HCT116 (cell line): Measurements from ENCODE around the gene TRPM1. TPM values are rescaled to one million over a fixed set of nuclear protein-coding genes. Genes with fewer than 3 reads are reported as not detected.

Source experiments
- ATAC-seq: fragments of 200-7000 bp; cut with Tn5 transposase; 2 replicates; pipeline ENCODE4 v1.9.1; 2020; ENCODE audit warnings: mild to moderate bottlenecking, moderate library complexity
- BruUV-seq: library from RNA; stranded (reverse); fragments of 400-500 nt; replicated peaks from 2 replicates; lab custom pipeline; 2021; lab: Mats Ljungman, UMichigan
- CTCF ChIA-PET: fragments of 300-600 bp; sonication (Branson Sonifier 250); formaldehyde crosslinking; loops from one replicate; lab custom pipeline; 2021; ENCODE audit warnings: antibody characterized with exemption; lab: Charles Lee
- POLR2A ChIA-PET: fragments of 300-600, 350-600 bp; sonication (Branson Sonifier 250); formaldehyde crosslinking; loops from one replicate; lab custom pipeline; 2021; ENCODE audit warnings: antibody characterized with exemption; lab: Charles Lee
- RAD21 ChIA-PET, 2 experiments: fragments of 300-600 bp; sonication (Branson Sonifier 250); formaldehyde crosslinking; loops; one replicate each; lab custom pipeline; 2023; ENCODE audit warnings: low total read pairs in 2 of 2; ENCODE audit not compliant: uncharacterized antibody in 2 of 2, unreplicated experiment in 2 of 2, low non-redundant PET in 1 of 2; lab: Charles Lee
- DNase-seq: peaks from one replicate; pipeline ENCODE4 v3.0.0-alpha.2; 2010; ENCODE audit warnings: low read depth, low spot score
- H2AFZ ChIP-seq: fragments of 200-600 bp; shearing (Covaris generic), sonication (generic); 2 replicates; pipeline ENCODE4 v1.6.1; 2017; ENCODE audit warnings: low read depth, mixed run types, mixed read lengths, antibody characterized with exemption, low read length; ENCODE audit not compliant: poor library complexity, severe bottlenecking
- H3K27ac ChIP-seq: 2 replicates; pipeline ENCODE4 v1.5.1; 2012; ENCODE audit warnings: low read depth, low read length
- H3K27me3 ChIP-seq: fragments of 200-600 bp; sonication (generic); 2 replicates; pipeline ENCODE4 v1.6.1; 2016; ENCODE audit warnings: mixed run types, low read length, mixed read lengths; ENCODE audit not compliant: insufficient read depth
- H3K36me3 ChIP-seq, 2 experiments: fragments of 200-500 bp in 1 of 2; fragments of 200-600 bp in 1 of 2; sonication (Bioruptor generic) in 1 of 2; sonication (generic) in 1 of 2; 2 replicates each; pipeline versions ENCODE4 v1.5.1 to v1.6.1; 2014 to 2016; ENCODE audit warnings: low read length in 2 of 2, inconsistent platforms in 1 of 2, mixed read lengths in 1 of 2, mixed run types in 1 of 2; ENCODE audit not compliant: insufficient read depth in 2 of 2, control insufficient read depth in 1 of 2
- H3K4me1 ChIP-seq, 2 experiments: fragments of 200-600 bp in 1 of 2; sonication (generic) in 1 of 2; 2 replicates each; pipeline versions ENCODE4 v1.5.1 to v1.6.1; 2012 to 2017; ENCODE audit warnings: low read length in 2 of 2, inconsistent platforms in 1 of 2, mild to moderate bottlenecking in 1 of 2, mixed read lengths in 1 of 2, mixed run types in 1 of 2, moderate library complexity in 1 of 2; ENCODE audit not compliant: insufficient read depth in 2 of 2, control insufficient read depth in 1 of 2
- H3K4me2 ChIP-seq: fragments of 200-600 bp; sonication (generic); 2 replicates; pipeline ENCODE4 v1.6.1; 2017; ENCODE audit warnings: mixed run types, low read length, mixed read lengths
- H3K4me3 ChIP-seq, 2 experiments: fragments of 200-600 bp in 1 of 2; sonication (generic) in 1 of 2; replicated peaks in 1 of 2; 2 replicates each; pipeline ENCODE4 v1.5.1; 2011 to 2016; ENCODE audit warnings: low read length in 2 of 2, control low read depth in 1 of 2, low read depth in 1 of 2, mild to moderate bottlenecking in 1 of 2, mixed read lengths in 1 of 2, mixed run types in 1 of 2
- H3K79me2 ChIP-seq: fragments of 200-600 bp; sonication (generic); 2 replicates; pipeline ENCODE4 v1.6.1; 2017; ENCODE audit warnings: mild to moderate bottlenecking, mixed run types, low read length, moderate library complexity, mixed read lengths; ENCODE audit not compliant: insufficient read depth
- H3K9ac ChIP-seq: fragments of 200-600 bp; sonication (generic); 2 replicates; pipeline ENCODE4 v1.6.1; 2016; ENCODE audit warnings: low read length, mixed read lengths
- H3K9me2 ChIP-seq: fragments of 200-600 bp; sonication (generic), shearing (Covaris generic); 2 replicates; pipeline ENCODE4 v1.6.1; 2017; ENCODE audit warnings: mixed run types, mild to moderate bottlenecking, moderate library complexity; ENCODE audit not compliant: insufficient read depth
- H3K9me3 ChIP-seq, 2 experiments: fragments of 200-500 bp in 1 of 2; fragments of 200-600 bp in 1 of 2; sonication (Bioruptor generic) in 1 of 2; sonication (generic) in 1 of 2; 2 replicates each; pipeline ENCODE4 v1.6.1; 2014 to 2017; ENCODE audit warnings: low read length in 2 of 2, mixed read lengths in 2 of 2, inconsistent platforms in 1 of 2, low read depth in 1 of 2, mild to moderate bottlenecking in 1 of 2, mixed run types in 1 of 2, moderate library complexity in 1 of 2; ENCODE audit not compliant: control insufficient read depth in 1 of 2, insufficient read depth in 1 of 2
- H4K20me1 ChIP-seq: fragments of 200-600 bp; sonication (generic), shearing (Covaris generic); 2 replicates; pipeline ENCODE4 v1.6.1; 2017; ENCODE audit warnings: mixed run types, mild to moderate bottlenecking, moderate library complexity; ENCODE audit not compliant: insufficient read depth
- CEBPB ChIP-seq: IDR thresholded peaks from 2 replicates; pipeline ENCODE4 v1.6.1; 2012; ENCODE audit warnings: low read depth
- ELF1 ChIP-seq: IDR thresholded peaks from 2 replicates; pipeline ENCODE4 v1.6.1; 2012; ENCODE audit warnings: low read depth, borderline replicate concordance
- FOSL1 ChIP-seq: IDR thresholded peaks from 2 replicates; pipeline ENCODE4 v1.6.1; 2012; ENCODE audit warnings: low read depth
- MAX ChIP-seq: IDR thresholded peaks from 2 replicates; pipeline ENCODE4 v1.6.1; 2012
- POLR2A ChIP-seq: IDR thresholded peaks from 2 replicates; pipeline ENCODE4 v1.7.0; 2011; ENCODE audit warnings: borderline replicate concordance; ENCODE audit not compliant: insufficient read depth, insufficient read length; ENCODE audit errors: extremely low read depth
- POLR2AphosphoS5 ChIP-seq: IDR thresholded peaks from 2 replicates; pipeline ENCODE4 v1.6.1; 2011; ENCODE audit warnings: mild to moderate bottlenecking, low read depth, low read length, moderate library complexity
- RAD21 ChIP-seq: IDR thresholded peaks from 2 replicates; pipeline ENCODE4 v1.6.1; 2012; ENCODE audit warnings: low read depth, mild to moderate bottlenecking
- SIN3A ChIP-seq: IDR thresholded peaks from 2 replicates; pipeline ENCODE4 v1.6.1; 2012; ENCODE audit warnings: low read depth
- SP1 ChIP-seq: IDR thresholded peaks from 2 replicates; pipeline ENCODE4 v1.6.1; 2012; ENCODE audit warnings: low read depth
- SRF ChIP-seq: IDR thresholded peaks from 2 replicates; pipeline ENCODE4 v1.6.1; 2012; ENCODE audit warnings: low read depth
- TCF7L2 ChIP-seq: IDR thresholded peaks from 2 replicates; pipeline ENCODE4 v1.7.0; 2011; ENCODE audit warnings: borderline replicate concordance, inconsistent platforms; ENCODE audit not compliant: insufficient read depth, insufficient read length; ENCODE audit errors: extremely low read depth
- YY1 ChIP-seq: IDR thresholded peaks from 2 replicates; pipeline ENCODE4 v1.6.1; 2011; ENCODE audit warnings: low read length, low read depth, moderate library complexity, mild to moderate bottlenecking; ENCODE audit not compliant: insufficient replicate concordance; ENCODE audit errors: extremely low read depth
- ZFX ChIP-seq: fragments of 450-650 bp; IDR thresholded peaks from 2 replicates; pipeline ENCODE4 v1.6.1; 2017
- intact Hi-C: fragments of 100-400 bp; cut with micrococcal nuclease; formaldehyde crosslinking; loops from 2 replicates; pipeline ENCODE4 v1.10.0; 2022
- total RNA-seq: library from RNA; stranded (reverse); gene quantifications from one replicate; pipeline ENCODE4 v1.2.1, GENCODE V29; 2021; ENCODE audit not compliant: unreplicated experiment
- TF ChIP-seq, protein P1 (sequence below), 3 experiments: fragments of 200-600 bp in 1 of 3; sonication (generic) in 1 of 3; IDR thresholded peaks in 2 of 3; conservative IDR thresholded peaks in 1 of 3; 2 replicates each; pipeline ENCODE4 v1.5.1; 2012 to 2017; ENCODE audit warnings: low read depth in 2 of 3, low read length in 2 of 3, antibody characterized with exemption in 1 of 3, borderline replicate concordance in 1 of 3, control low read depth in 1 of 3, mild to moderate bottlenecking in 1 of 3, mixed read lengths in 1 of 3, mixed run types in 1 of 3, moderate library complexity in 1 of 3; ENCODE audit not compliant: insufficient read depth in 1 of 3

The TRPM1 gene
- total RNA-seq, 1 experiment from 2014 or later: not detected

DNA sequence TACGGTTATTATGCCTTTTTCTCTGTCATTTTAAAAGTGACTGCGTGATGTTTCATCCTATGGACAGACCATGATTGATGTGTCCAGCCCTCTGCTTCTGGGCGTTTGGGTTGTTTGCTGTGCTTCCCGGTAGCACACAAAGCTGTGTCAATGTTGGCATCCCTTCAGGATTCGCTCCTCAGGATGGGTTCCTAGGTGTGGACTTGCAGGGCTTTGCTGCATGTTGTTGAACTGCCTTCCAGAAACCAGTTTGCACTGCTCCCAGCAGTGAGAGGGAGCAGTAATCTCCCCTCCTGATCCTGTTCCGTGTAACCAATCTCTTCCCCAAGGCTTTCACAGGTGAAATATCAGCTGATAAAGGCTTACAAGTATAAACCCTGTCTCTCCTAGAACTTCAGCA is 787 bp downstream of the TRPM1 start:
- Histone ChIP-seq H2AFZ (no peak overlapping the region), H3K4me1 (peaks cover 3 to 6% of the 10 kb centered on the region in 2 experiments; a peak in 2 of 4 replicates), H3K36me3 (no peaks in the 10 kb centered on the region), H4K20me1 (no peaks in the 10 kb centered on the region), H3K27me3 (no peaks in the 10 kb centered on the region), H3K9me2 (no peaks in the 10 kb centered on the region), H3K9ac (no peak overlapping the region), H3K4me3 (no peak overlapping the region), H3K27ac (no peak overlapping the region), H3K79me2 (no peaks in the 10 kb centered on the region), H3K9me3 (no peaks in the 10 kb centered on the region), H3K4me2 (no peak overlapping the region)
- POLR2A ChIA-PET: no interaction called here
- CTCF ChIA-PET: interaction anchor here (2.0 kb wide), 1 partner anchor 28 kb away, joined by 5 read pairs; no protein-coding TSS in a partner anchor
- RAD21 ChIA-PET: no interaction called here
- BruUV-seq: no TSS peak
- intact Hi-C loops: no loop called here
- ATAC-seq: no peak
- TF ChIP-seq POLR2AphosphoS5 (no peak), SRF (no peak), MAX (no peak), SP1 (no peak), FOSL1 (no peak), ELF1 (no peak), YY1 (no peak)
- no peak for DNase-seq

DNA sequence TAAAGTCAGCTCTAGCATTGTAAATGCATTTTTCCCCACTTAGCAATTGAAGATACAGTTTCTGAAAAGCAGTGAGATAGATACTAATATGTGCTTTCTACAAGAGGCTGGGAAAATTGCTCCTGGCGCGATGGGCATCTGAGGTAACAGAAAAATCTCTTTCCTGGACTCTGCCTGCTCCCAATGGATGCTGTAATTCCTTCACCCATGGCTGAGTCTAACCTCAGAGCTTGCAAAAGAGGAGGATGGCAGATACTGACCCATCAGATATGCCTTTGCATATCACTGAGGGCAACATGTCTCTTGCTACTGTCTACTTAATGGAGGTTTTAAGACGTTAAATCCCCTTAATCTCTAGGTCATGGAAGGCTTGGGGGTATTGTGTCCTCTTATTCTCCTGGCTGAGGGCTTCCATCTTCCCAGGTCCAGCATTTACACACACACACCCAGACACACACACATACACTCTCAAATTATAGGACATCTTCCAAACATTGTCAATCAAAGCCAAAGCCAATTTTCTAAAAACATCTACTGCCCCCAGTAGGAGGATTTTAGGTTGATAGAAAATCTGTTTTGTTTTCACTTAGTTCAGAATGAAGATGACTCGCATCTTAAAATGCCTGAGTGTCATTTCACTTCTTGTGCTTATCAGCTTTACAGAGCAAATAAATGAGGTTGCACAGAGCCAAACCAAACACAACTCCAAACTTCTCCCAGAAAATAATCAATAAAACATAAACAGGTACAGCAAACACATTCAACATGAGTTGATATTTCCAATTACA is 2.4 kb downstream of the TRPM1 start:
- H3K36me3 ChIP-seq: no peaks in the 10 kb centered on the region
- CTCF ChIA-PET: no interaction called here
- no peaks in the 10 kb centered on the region for H3K27me3 ChIP-seq
- no peak overlapping the region for H3K4me2 ChIP-seq
- no peak overlapping the region for H3K4me3 ChIP-seq
- no peaks in the 10 kb centered on the region; a peak in 1 of 4 replicates for H3K4me1 ChIP-seq
- RAD21 ChIA-PET: no interaction called here
- no peaks in the 10 kb centered on the region for H3K9me2 ChIP-seq
- intact Hi-C loops: no loop called here
- POLR2A ChIA-PET: no interaction called here
- H3K9ac ChIP-seq: no peak overlapping the region
- H4K20me1 ChIP-seq: no peaks in the 10 kb centered on the region
- H2AFZ ChIP-seq: no peak overlapping the region
- H3K9me3 ChIP-seq: no peaks in the 10 kb centered on the region
- H3K79me2 ChIP-seq: no peaks in the 10 kb centered on the region
- H3K27ac ChIP-seq: no peak overlapping the region
- no peak for ATAC-seq
- TF ChIP-seq POLR2A: no peak
- TF ChIP-seq CEBPB: no peak
- no peak for TF ChIP-seq TCF7L2
- no peak for TF ChIP-seq YY1
- TF ChIP-seq SP1: no peak
- TF ChIP-seq, protein P1, sequence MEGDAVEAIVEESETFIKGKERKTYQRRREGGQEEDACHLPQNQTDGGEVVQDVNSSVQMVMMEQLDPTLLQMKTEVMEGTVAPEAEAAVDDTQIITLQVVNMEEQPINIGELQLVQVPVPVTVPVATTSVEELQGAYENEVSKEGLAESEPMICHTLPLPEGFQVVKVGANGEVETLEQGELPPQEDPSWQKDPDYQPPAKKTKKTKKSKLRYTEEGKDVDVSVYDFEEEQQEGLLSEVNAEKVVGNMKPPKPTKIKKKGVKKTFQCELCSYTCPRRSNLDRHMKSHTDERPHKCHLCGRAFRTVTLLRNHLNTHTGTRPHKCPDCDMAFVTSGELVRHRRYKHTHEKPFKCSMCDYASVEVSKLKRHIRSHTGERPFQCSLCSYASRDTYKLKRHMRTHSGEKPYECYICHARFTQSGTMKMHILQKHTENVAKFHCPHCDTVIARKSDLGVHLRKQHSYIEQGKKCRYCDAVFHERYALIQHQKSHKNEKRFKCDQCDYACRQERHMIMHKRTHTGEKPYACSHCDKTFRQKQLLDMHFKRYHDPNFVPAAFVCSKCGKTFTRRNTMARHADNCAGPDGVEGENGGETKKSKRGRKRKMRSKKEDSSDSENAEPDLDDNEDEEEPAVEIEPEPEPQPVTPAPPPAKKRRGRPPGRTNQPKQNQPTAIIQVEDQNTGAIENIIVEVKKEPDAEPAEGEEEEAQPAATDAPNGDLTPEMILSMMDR (IDR thresholded peaks at IDR 0.05 in 2 of 3, conservative IDR thresholded peaks at IDR 0.05 in 1 of 3; ENCODE audit: borderline replicate concordance in 1 of 3, insufficient read depth in 1 of 3, low read depth in 2 of 3, low read length in 2 of 3): 0 out of 6 replicates have a peak, but pooled peaks of 1 of the 3 experiments have one; percentile 9
- TF ChIP-seq ZFX: no peak
- no peak for TF ChIP-seq SIN3A
- TF ChIP-seq RAD21: peak; percentile 31; the same call in 1 of the 2 replicates
- no TSS peak for BruUV-seq
- DNase-seq: no peak
